Measurements from ENCODE around the gene TMEM39A. TPM values are rescaled to one million over a fixed set of nuclear protein-coding genes. Genes with fewer than 3 reads are reported as not detected.

TMEM39A gene
- total and polyA plus RNA-seq, 12 donors = 10.4 to 70.5 (median 36.2) TPM

- DNase-seq = peak in 3 of 7 donors; percentile 15 to 40 (median 29)
- 58 to 73% (median 69%) methylated on average over 3 of the region's 3 CpGs for WGBS, 4 donors
- TF ChIP-seq CTCF (IDR thresholded peaks at IDR 0.05) = peak in 1 of 6 experiments; percentile 9
- TF ChIP-seq POLR2A (IDR thresholded peaks at IDR 0.05) = no peak
- no peaks in the 10 kb centered on the region for H3K27me3 ChIP-seq
- H3K27ac ChIP-seq = no peak overlapping the region
- H3K9me3 ChIP-seq (replicated peaks in 1 of 3) = no peaks in the 10 kb centered on the region
- no peak overlapping the region for H3K4me3 ChIP-seq
- peaks cover 0 to 8% of the 10 kb centered on the region in 2 donors for H3K36me3 ChIP-seq (replicated peaks in 1 of 2)
- H3K4me1 ChIP-seq (replicated peaks in 1 of 2) = no peaks in the 10 kb centered on the region
- intact Hi-C loops (cut with DNase I) = loop anchor here in 1 of 2 donors (10.0 kb wide), 1 partner anchor 106 kb away; no protein-coding TSS in a partner anchor
Measured at GRCh38 chr3:119380697-119381096, 82.7 kb downstream of the TMEM39A start.

Other genes starting within 250 kb of the TMEM39A start
- gene B4GALT4, start 222.7 kb downstream of the TMEM39A start, total RNA-seq = 10 to 100 TPM; 10.3 to 19.2 (median 15.8) TPM
- gene B4GALT4, start 222.7 kb downstream of the TMEM39A start, polyA plus RNA-seq = 10 to 100 TPM; 15.1 to 23.1 (median 17.0) TPM
- 10 to 100 TPM in 5 of 9 donors, 1 to 10 TPM in 4; 4.0 to 21.8 (median 11.4) TPM for gene ARHGAP31, start 169.2 kb downstream of the TMEM39A start, total RNA-seq
- 1 to 10 TPM; 2.9 to 4.6 (median 4.3) TPM for gene ARHGAP31, start 169.2 kb downstream of the TMEM39A start, polyA plus RNA-seq
- gene POGLUT1, start 5.3 kb upstream of the TMEM39A start, total RNA-seq = 10 to 100 TPM; 14.6 to 30.9 (median 18.5) TPM
- gene POGLUT1, start 5.3 kb upstream of the TMEM39A start, polyA plus RNA-seq = 10 to 100 TPM; 12.7 to 24.8 (median 13.8) TPM
- gene TIMMDC1, start 34.9 kb upstream of the TMEM39A start, total RNA-seq = 100 to 1,000 TPM in 3 of 9 donors, 10 to 100 TPM in 6; 53.9 to 147 (median 97.9) TPM
- 100 to 1,000 TPM in 1 of 3 donors, 10 to 100 TPM in 2; 69.9 to 141 (median 71.0) TPM for gene TIMMDC1, start 34.9 kb upstream of the TMEM39A start, polyA plus RNA-seq
- 1 to 10 TPM in 2 of 9 donors, under 1 TPM in 6, not detected in 1; 0.28 to 2.0 (median 0.78) TPM for gene CD80, start 96.0 kb upstream of the TMEM39A start, total RNA-seq
- under 1 TPM; 0.07 to 0.55 (median 0.16) TPM for gene CD80, start 96.0 kb upstream of the TMEM39A start, polyA plus RNA-seq
- 10 to 100 TPM in 8 of 9 donors, 1 to 10 TPM in 1; 3.4 to 15.3 (median 13.5) TPM for gene ADPRH, start 115.9 kb upstream of the TMEM39A start, total RNA-seq
- gene ADPRH, start 115.9 kb upstream of the TMEM39A start, polyA plus RNA-seq = 10 to 100 TPM in 1 of 3 donors, 1 to 10 TPM in 2; 3.5 to 13.5 (median 6.6) TPM
- gene PLA1A, start 134.3 kb upstream of the TMEM39A start, total RNA-seq = 1 to 10 TPM in 2 of 9 donors, under 1 TPM in 7; 0.17 to 1.4 (median 0.72) TPM
- 1 to 10 TPM in 2 of 3 donors, under 1 TPM in 1; 0.53 to 2.0 (median 1.4) TPM for gene PLA1A, start 134.3 kb upstream of the TMEM39A start, polyA plus RNA-seq
- 10 to 100 TPM in 1 of 9 donors, 1 to 10 TPM in 8; 1.3 to 10.6 (median 3.2) TPM for gene POPDC2, start 197.0 kb upstream of the TMEM39A start, total RNA-seq
- 10 to 100 TPM in 1 of 3 donors, 1 to 10 TPM in 2; 1.4 to 17.5 (median 5.8) TPM for gene POPDC2, start 197.0 kb upstream of the TMEM39A start, polyA plus RNA-seq
- 100 to 1,000 TPM in 3 of 9 donors, 10 to 100 TPM in 6; 38.3 to 144 (median 86.5) TPM for gene COX17, start 213.8 kb upstream of the TMEM39A start, total RNA-seq
- 100 to 1,000 TPM; 253 to 555 (median 406) TPM for gene COX17, start 213.8 kb upstream of the TMEM39A start, polyA plus RNA-seq
- 10 to 100 TPM in 1 of 9 donors, 1 to 10 TPM in 8; 3.4 to 10.1 (median 7.8) TPM for gene CFAP91, start 239.4 kb upstream of the TMEM39A start, total RNA-seq
- gene CFAP91, start 239.4 kb upstream of the TMEM39A start, polyA plus RNA-seq = 10 to 100 TPM in 2 of 3 donors, 1 to 10 TPM in 1; 8.6 to 12.9 (median 10.4) TPM